Thyroid gland (tissue), 4 donors: ENCODE results near the gene VWDE. TPM values are rescaled to one million over a fixed set of nuclear protein-coding genes. Genes with fewer than 3 reads are reported as not detected.

ENCODE experiments used
- DNase-seq, 2 donors: peaks; one replicate each; pipeline ENCODE4 v3.0.0-alpha.2; 2019
- H3K27ac ChIP-seq, 3 donors: fragments of 200-600 bp; sonication (generic); 1 replicate in 2 of 3; 2 replicates in 1 of 3; pipeline ENCODE4 v1.5.1; 2016 to 2019; ENCODE audit warnings: mild to moderate bottlenecking in 1 of 3, moderate library complexity in 1 of 3
- H3K27me3 ChIP-seq: fragments of 200-600 bp; sonication (generic); one replicate; pipeline ENCODE4 v1.5.1; 2019
- H3K36me3 ChIP-seq, 2 donors: fragments of 200-600 bp; sonication (generic); one replicate each; pipeline ENCODE4 v1.5.1; 2016 to 2019
- H3K4me1 ChIP-seq, 2 donors: fragments of 200-600 bp; sonication (generic); one replicate each; pipeline ENCODE4 v1.5.1; 2017 to 2019
- H3K4me3 ChIP-seq, 3 donors: fragments of 200-600 bp; sonication (generic); replicated peaks in 1 of 3; 1 replicate in 2 of 3; 2 replicates in 1 of 3; pipeline ENCODE4 v1.5.1; 2016; ENCODE audit warnings: mild to moderate bottlenecking in 1 of 3
- H3K9me3 ChIP-seq: fragments of 200-600 bp; sonication (generic); one replicate; pipeline ENCODE4 v1.5.1; 2017
- POLR2A ChIP-seq, 2 donors: fragments of 450-650 bp; IDR thresholded peaks; one replicate each; pipeline ENCODE4 v1.6.1; 2017; ENCODE audit warnings: antibody characterized with exemption in 2 of 2, mild to moderate bottlenecking in 2 of 2, moderate library complexity in 1 of 2
- WGBS, 2 donors: methylation state at CpG; one replicate each; pipeline ENCODE4 v1.1.5; 2017; 5-methylcytosine and 5-hydroxymethylcytosine counted together
- intact Hi-C: fragments of 100-400 bp; cut with DNase I; formaldehyde crosslinking; loops from one replicate; pipeline ENCODE4 v1.15.1; 2023
- total RNA-seq, 4 donors: library from RNA; depleted of rRNA; stranded (reverse); fragments of >200 nt; gene quantifications; one replicate each; pipeline ENCODE4 v1.2.3, GENCODE V29; 2016
- TF ChIP-seq, protein P1 (sequence below), 6 experiments: fragments of 200-600 bp in 3 of 6; fragments of 450-650 bp in 3 of 6; sonication (generic) in 3 of 6; IDR thresholded peaks; one replicate each; pipeline ENCODE4 v1.5.1; 2016 to 2019; ENCODE audit warnings: antibody characterized with exemption in 6 of 6, mild to moderate bottlenecking in 2 of 6, inconsistent platforms in 1 of 6, moderate library complexity in 1 of 6

Gene VWDE
- total RNA-seq, 4 donors from 2014 or later = 2.7 to 15.1 (median 9.7) TPM

- Histone ChIP-seq H3K27me3 (no peaks in the 10 kb centered on the region), H3K27ac (no peak overlapping the region), H3K4me1 (no peaks in the 10 kb centered on the region), H3K9me3 (no peaks in the 10 kb centered on the region), H3K4me3 (no peak overlapping the region), H3K36me3 (no peaks in the 10 kb centered on the region)
- 60 to 84% methylated on average over 1 of the region's 1 CpG for WGBS, 2 donors
- no peak for TF ChIP-seq POLR2A (IDR thresholded peaks at IDR 0.05)
- TF ChIP-seq, protein P1, sequence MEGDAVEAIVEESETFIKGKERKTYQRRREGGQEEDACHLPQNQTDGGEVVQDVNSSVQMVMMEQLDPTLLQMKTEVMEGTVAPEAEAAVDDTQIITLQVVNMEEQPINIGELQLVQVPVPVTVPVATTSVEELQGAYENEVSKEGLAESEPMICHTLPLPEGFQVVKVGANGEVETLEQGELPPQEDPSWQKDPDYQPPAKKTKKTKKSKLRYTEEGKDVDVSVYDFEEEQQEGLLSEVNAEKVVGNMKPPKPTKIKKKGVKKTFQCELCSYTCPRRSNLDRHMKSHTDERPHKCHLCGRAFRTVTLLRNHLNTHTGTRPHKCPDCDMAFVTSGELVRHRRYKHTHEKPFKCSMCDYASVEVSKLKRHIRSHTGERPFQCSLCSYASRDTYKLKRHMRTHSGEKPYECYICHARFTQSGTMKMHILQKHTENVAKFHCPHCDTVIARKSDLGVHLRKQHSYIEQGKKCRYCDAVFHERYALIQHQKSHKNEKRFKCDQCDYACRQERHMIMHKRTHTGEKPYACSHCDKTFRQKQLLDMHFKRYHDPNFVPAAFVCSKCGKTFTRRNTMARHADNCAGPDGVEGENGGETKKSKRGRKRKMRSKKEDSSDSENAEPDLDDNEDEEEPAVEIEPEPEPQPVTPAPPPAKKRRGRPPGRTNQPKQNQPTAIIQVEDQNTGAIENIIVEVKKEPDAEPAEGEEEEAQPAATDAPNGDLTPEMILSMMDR (IDR thresholded peaks at IDR 0.05) = no peak
- DNase-seq = no peak
- intact Hi-C loops = no loop called here
Observed at GRCh38 chr7:12287901-12288300, 115.8 kb downstream of the VWDE start.

DNA sequence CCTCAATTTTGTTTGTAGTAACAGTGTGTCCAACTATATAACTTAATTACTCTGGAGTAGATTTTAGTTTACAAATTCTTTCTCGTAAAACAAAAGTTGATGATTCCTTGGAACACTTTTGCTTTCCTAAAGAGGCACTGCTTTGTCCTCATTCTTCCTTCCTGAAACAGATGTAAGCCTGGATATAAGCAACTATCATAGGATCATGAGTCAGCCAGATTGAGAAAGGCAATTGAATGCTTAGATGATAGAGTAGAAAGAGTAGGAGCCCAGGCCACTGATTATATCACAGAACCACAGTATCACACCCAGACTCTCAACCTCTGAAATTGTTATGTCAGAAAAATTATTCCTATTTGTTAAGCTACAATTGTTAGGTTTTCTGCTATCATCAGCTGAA lies 122.6 kb downstream of the VWDE start:
- H3K36me3 ChIP-seq = no peaks in the 10 kb centered on the region
- no peak for DNase-seq
- intact Hi-C loops = no loop called here
- H3K9me3 ChIP-seq = no peaks in the 10 kb centered on the region
- no peaks in the 10 kb centered on the region for H3K27me3 ChIP-seq
- 74 to 76% methylated on average over 1 of the region's 1 CpG for WGBS, 2 donors
- no peak overlapping the region for H3K4me3 ChIP-seq
- H3K4me1 ChIP-seq = no peaks in the 10 kb centered on the region
- TF ChIP-seq, protein P1 (IDR thresholded peaks at IDR 0.05) = no peak
- H3K27ac ChIP-seq = no peak overlapping the region

Other genes starting within 250 kb of the VWDE start
- gene TMEM106B, start 192.6 kb downstream of the VWDE start, total RNA-seq = 100 to 1,000 TPM in 2 of 4 donors, 10 to 100 TPM in 2; 91.4 to 135 (median 108) TPM
- 1 to 10 TPM in 3 of 4 donors, under 1 TPM in 1; 0.67 to 8.4 (median 3.5) TPM for gene SCIN, start 166.9 kb upstream of the VWDE start, total RNA-seq